Activated CD8-positive, alpha-beta T cell treated with anti-CD3 and anti-CD28 coated beads for 36 hours (primary cell): ENCODE results near the gene ANKRD45. TPM values are rescaled to one million over a fixed set of nuclear protein-coding genes. Genes with fewer than 3 reads are reported as not detected.
"Not testable (repeated sequence)": the region's sequence is repeated elsewhere in the genome, so short reads cannot be mapped to it uniquely, and the experiment has no call there.

Experiments
- ATAC-seq: fragments of 200-7000 bp; cut with Tn5 transposase; one replicate; pipeline ENCODE4 v1.10.0; 2021; ENCODE audit warnings: mild to moderate bottlenecking, moderate library complexity
- CTCF ChIA-PET: fragments of 350-600 bp; sonication (Branson Sonifier 250); formaldehyde crosslinking; loops from one replicate; lab custom pipeline; 2021; ENCODE audit warnings: antibody characterized with exemption; lab: Charles Lee
- POLR2A ChIA-PET: fragments of 350-600 bp; sonication (Branson Sonifier 250); formaldehyde crosslinking; loops from one replicate; lab custom pipeline; 2021; ENCODE audit warnings: antibody characterized with exemption; lab: Charles Lee
- DNase-seq: peaks from one replicate; pipeline ENCODE4 v3.0.0-alpha.2; 2020
- H3K27ac Mint-ChIP-seq: one replicate; pipeline ENCODE4 v1.8.0; 2021; ENCODE audit warnings: mild to moderate bottlenecking, mixed read lengths
- H3K27me3 Mint-ChIP-seq: one replicate; pipeline ENCODE4 v1.8.0; 2021; ENCODE audit warnings: mixed read lengths
- H3K36me3 Mint-ChIP-seq: one replicate; pipeline ENCODE4 v1.8.0; 2021; ENCODE audit warnings: low read depth, mixed read lengths
- H3K4me1 Mint-ChIP-seq: one replicate; pipeline ENCODE4 v1.8.0; 2021; ENCODE audit warnings: low read depth, mixed read lengths
- H3K4me3 Mint-ChIP-seq: one replicate; pipeline ENCODE4 v1.8.0; 2021; ENCODE audit warnings: mild to moderate bottlenecking, moderate library complexity, mixed read lengths
- H3K9me3 Mint-ChIP-seq: one replicate; pipeline ENCODE4 v1.8.0; 2021; ENCODE audit warnings: mixed read lengths
- intact Hi-C: fragments of 100-400 bp; cut with micrococcal nuclease; formaldehyde crosslinking; loops from one replicate; pipeline ENCODE4 v1.10.0; 2022
- total RNA-seq, 2 experiments: library from RNA; stranded (reverse); gene quantifications; one replicate each; pipeline ENCODE4 v1.2.3, GENCODE V29; 2021
- TF ChIP-seq, protein P1 (sequence below): fragments of 200-600 bp; IDR thresholded peaks from one replicate; pipeline ENCODE4 v1.8.0; 2022; ENCODE audit warnings: antibody characterized with exemption, mild to moderate bottlenecking

Gene ANKRD45
- total RNA-seq, 2 experiments from 2014 or later, result not detected

DNA sequence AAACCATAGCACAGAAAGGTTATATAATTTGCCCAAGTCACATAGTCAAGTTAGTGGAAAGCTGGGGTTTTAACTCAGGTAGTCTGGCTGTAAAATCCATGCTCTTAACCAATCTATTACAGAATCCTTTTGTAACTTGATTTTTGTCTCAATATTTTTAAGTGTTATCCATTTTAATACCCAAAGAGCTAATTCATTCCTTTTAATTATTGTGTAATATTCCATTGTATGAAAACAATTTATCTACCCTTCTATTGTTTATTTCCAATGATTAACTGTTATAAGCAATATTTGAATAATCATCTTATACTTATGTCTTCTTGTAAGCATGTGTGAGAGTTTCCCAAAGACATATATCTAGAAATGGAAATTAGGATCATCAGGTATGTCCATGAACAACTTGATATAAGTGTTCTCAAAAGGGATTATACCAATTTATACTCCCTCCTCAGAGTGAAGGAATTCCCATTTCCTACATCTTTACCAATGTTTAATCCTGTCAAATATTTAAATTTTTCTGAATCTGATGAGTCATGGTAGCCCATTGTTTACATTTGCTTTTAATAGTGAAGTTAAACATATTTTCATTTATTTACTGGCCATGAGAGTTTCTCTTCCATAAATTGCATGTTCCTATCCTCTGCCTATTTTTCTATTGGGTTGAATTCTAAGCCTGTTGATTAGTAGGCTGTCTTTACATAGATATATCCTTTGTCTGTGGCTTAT lies 20.6 kb downstream of the ANKRD45 start:
- no peaks in the 10 kb centered on the region for H3K27me3 Mint-ChIP-seq
- intact Hi-C loops, result no loop called here
- no peak overlapping the region for H3K4me3 Mint-ChIP-seq
- CTCF ChIA-PET, result no interaction called here
- H3K4me1 Mint-ChIP-seq, result no peaks in the 10 kb centered on the region
- ATAC-seq, result no peak
- H3K27ac Mint-ChIP-seq, result no peak overlapping the region
- no peaks in the 10 kb centered on the region for H3K9me3 Mint-ChIP-seq
- POLR2A ChIA-PET, result no interaction called here
- H3K36me3 Mint-ChIP-seq, result no peaks in the 10 kb centered on the region
- TF ChIP-seq, protein P1, sequence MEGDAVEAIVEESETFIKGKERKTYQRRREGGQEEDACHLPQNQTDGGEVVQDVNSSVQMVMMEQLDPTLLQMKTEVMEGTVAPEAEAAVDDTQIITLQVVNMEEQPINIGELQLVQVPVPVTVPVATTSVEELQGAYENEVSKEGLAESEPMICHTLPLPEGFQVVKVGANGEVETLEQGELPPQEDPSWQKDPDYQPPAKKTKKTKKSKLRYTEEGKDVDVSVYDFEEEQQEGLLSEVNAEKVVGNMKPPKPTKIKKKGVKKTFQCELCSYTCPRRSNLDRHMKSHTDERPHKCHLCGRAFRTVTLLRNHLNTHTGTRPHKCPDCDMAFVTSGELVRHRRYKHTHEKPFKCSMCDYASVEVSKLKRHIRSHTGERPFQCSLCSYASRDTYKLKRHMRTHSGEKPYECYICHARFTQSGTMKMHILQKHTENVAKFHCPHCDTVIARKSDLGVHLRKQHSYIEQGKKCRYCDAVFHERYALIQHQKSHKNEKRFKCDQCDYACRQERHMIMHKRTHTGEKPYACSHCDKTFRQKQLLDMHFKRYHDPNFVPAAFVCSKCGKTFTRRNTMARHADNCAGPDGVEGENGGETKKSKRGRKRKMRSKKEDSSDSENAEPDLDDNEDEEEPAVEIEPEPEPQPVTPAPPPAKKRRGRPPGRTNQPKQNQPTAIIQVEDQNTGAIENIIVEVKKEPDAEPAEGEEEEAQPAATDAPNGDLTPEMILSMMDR, result no peak
- no peak for DNase-seq

DNA sequence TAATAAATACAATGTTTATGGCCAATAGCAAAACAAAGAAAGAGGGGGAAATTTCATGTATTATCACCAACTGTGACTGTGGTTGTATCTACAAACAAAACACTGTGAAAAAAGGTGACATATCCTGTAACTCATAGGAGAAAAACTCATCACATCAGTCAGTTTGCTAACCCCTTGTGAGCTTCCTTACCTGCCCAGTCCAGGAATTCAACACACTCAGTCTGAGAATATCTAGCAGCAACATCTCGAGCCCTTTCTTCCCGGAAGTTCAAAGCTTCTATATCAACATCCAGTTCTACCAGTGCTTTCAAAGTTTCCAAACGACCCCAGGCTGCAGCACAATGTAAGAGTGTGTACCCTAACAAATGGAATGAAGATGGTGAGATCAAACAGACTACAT lies 23.0 kb downstream of the ANKRD45 start:
- H3K9me3 Mint-ChIP-seq, result peaks cover 3% of the 10 kb centered on the region
- ChIA-PET CTCF (no interaction called here), POLR2A (no interaction called here)
- no peak overlapping the region for H3K27ac Mint-ChIP-seq
- no peak overlapping the region for H3K4me3 Mint-ChIP-seq
- ATAC-seq (no peak), DNase-seq (no peak)
- H3K4me1 Mint-ChIP-seq, result no peaks in the 10 kb centered on the region
- H3K27me3 Mint-ChIP-seq, result no peaks in the 10 kb centered on the region
- TF ChIP-seq, protein P1, result no peak
- intact Hi-C loops, result no loop called here
- H3K36me3 Mint-ChIP-seq, result no peaks in the 10 kb centered on the region

DNA sequence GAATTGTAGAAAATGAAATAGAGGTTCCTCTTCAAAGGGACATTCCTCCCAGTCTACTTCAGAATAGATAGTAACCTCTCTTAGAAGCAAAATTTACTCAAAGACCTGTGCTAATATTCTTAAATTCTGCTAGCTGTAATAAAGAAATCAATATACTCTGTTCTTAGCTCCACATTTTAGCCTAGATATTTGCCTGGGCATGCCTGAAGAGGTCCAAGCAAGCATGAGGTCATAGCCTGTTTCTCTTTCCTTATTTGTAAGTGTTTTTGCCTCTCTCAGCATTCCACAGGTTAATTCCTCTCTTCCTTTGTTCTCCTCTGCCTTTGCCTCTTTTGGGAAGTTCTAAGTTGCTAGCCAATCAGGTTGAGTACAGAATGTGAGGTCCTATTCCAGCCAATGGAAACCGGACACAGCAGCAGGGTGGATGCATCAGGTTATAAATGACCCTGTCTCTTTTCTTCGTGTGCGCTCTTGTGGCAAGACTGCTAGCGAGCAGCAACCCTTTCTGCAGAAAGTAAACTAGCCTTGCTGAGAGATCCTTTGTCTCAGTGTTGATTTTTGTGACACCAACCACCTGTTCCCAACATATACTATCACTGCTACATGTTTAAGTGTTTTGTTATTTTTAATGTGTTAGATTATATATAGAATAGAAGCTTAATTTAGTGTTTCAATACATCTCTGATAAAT lies 27.1 kb downstream of the ANKRD45 start:
- POLR2A ChIA-PET, DNase-seq, H3K9me3 Mint-ChIP-seq, H3K4me1 Mint-ChIP-seq, intact Hi-C loops, ATAC-seq, CTCF ChIA-PET, H3K36me3 Mint-ChIP-seq, H3K27me3 Mint-ChIP-seq, H3K4me3 Mint-ChIP-seq: not testable (repeated sequence)
- H3K27ac Mint-ChIP-seq, result peak overlapping the region; percentile 23

DNA sequence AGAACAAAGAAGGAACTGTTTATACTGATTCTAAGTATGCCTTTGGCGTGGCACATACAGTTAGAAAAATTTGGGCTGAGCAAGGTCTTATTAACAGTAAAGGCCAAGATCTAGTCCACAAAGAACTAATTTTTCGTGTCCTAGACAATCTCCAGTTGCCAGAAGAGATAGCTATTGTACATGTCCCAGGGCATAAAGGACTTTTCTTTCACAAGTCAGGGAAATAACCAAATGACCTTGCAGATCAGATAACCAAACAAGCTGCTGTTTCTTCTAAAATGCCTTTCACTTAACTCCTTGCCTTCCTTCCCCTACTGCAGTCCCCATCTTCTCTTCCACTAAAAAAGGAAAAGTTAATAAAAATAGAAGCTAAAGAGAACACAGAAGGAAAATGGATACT lies 30.5 kb downstream of the ANKRD45 start:
- no peak for ATAC-seq
- Mint-ChIP-seq H3K4me1 (no peaks in the 10 kb centered on the region), H3K9me3 (peaks cover 13% of the 10 kb centered on the region), H3K36me3 (no peaks in the 10 kb centered on the region), H3K27ac (no peak overlapping the region), H3K27me3 (no peaks in the 10 kb centered on the region), H3K4me3 (no peak overlapping the region)
- ChIA-PET CTCF (interaction anchor here (0.9 to 1.6 kb wide), 3 partner anchors 103 to 221 kb away, joined by 3 to 4 read pairs (median 3); no protein-coding TSS in a partner anchor), POLR2A (no interaction called here)
- TF ChIP-seq, protein P1, result no peak
- no peak for DNase-seq
- intact Hi-C loops, result no loop called here

DNA sequence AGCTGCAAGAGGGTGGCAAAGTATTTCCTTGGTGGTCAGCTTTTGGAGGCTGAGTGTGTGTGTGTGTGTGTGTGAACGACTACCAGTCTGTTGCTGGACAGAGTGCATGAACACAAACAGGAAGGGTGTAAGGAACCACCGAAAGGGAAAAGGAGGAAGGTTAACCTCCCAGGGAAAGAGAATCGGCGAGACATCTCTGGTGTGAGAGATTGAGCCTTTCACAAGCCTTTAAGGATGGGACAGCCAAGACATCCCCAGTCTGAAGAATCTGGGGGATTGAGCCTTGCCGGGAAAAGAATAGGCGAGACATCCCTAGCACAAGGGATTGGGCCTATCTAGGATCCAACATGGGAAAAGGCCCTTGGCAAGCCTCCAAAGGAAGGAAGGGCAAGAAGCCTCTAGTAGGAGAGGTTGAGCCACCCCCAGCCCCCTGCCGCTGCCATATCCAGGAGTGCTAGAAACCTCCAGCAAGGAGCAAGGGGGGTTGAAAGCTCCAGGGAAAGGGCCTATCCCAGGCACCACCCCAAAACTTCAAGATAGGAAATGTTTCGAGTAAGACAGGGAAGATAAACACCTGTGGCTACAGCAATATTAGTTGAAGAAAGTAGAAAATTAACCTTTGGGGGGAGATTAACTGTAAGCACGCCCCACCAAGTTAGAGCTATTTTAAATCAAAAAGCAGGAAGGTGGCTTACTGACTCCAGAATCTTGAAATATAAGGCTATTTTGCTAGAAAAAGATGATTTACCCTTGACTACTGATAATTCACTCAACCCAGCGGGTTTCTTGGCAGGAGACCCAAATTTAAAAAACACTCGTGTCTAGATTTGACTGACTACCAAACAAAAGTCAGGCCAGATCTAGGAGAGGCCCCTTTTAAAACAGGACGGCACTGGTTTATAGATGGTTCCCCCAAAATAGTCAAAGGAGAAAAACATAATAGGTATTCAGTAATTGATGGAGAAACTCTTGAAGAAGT lies 31.3 kb downstream of the ANKRD45 start:
- H3K4me1 Mint-ChIP-seq, result no peaks in the 10 kb centered on the region
- H3K27ac Mint-ChIP-seq, result no peak overlapping the region
- no peaks in the 10 kb centered on the region for H3K36me3 Mint-ChIP-seq
- intact Hi-C loops, result no loop called here
- CTCF ChIA-PET, result interaction anchor here (0.9 to 1.2 kb wide), 2 partner anchors 102 to 220 kb away, joined by 3 read pairs; no protein-coding TSS in a partner anchor
- ATAC-seq, result no peak
- no peaks in the 10 kb centered on the region for H3K27me3 Mint-ChIP-seq
- TF ChIP-seq, protein P1, result no peak
- peaks cover 13% of the 10 kb centered on the region for H3K9me3 Mint-ChIP-seq
- no peak for DNase-seq
- POLR2A ChIA-PET, result no interaction called here
- no peak overlapping the region for H3K4me3 Mint-ChIP-seq

DNA sequence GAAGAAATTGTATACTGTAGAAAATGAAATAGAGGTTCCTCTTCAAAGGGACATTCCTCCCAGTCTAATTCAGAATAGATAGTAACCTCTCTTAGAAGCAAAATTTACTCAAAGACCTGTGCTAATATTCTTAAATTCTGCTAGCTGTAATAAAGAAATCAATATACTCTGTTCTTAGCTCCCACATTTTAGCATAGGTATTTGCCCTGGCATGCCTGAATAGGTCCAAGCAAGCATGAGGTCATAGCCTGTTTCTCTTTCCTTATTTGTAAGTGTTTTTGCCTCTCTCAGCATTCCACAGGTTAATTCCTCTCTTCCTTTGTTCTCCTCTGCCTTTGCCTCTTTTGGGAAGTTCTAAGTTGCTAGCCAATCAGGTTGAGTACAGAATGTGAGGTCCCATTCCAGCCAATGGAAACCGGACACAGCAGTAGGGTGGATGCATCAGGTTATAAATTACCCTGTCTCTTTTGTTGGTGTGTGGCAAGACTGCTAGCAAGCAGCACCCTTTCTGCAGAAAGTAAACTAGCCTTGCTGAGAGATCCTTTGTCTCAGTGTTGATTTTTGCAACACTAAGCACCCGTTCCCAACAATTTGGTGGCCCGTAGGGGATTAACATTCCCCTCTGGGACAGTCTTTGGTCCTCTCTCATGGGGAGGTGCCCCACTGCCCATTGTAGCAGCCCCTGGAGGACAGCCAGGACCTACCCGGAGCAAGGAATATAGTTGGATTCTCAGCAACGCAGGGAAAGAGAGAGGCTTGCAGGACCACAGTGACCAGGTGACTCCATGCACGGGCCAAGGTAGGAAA lies 32.2 kb downstream of the ANKRD45 start:
- POLR2A ChIA-PET, H3K9me3 Mint-ChIP-seq, H3K27ac Mint-ChIP-seq, H3K36me3 Mint-ChIP-seq, ATAC-seq, H3K27me3 Mint-ChIP-seq, DNase-seq, H3K4me1 Mint-ChIP-seq, CTCF ChIA-PET, H3K4me3 Mint-ChIP-seq, intact Hi-C loops: not testable (repeated sequence)
